Measurements from ENCODE around the gene DCLK1.

GRCh38 chr13:36174923-36175322 is 43.7 kb upstream of the DCLK1 start:
- TF ChIP-seq CTCF (IDR thresholded peaks at IDR 0.05): no peak
- TF ChIP-seq EZH2 (IDR thresholded peaks at IDR 0.05): no peak
